ENCODE data around the gene PSME3IP1. TPM values are rescaled to one million over a fixed set of nuclear protein-coding genes. Genes with fewer than 3 reads are reported as not detected.
A peak's percentile ranks its signal among the peaks of the same experiment; 100 is the strongest.

PSME3IP1 gene
- total and polyA plus RNA-seq, 12 donors, result 49.6 to 66.8 (median 61.4) TPM

- Histone ChIP-seq H3K36me3 (peaks cover 0 to 59% (median 20%) of the 10 kb centered on the region in 9 donors), H3K9me3 (no peaks in the 10 kb centered on the region), H3K4me3 (no peak overlapping the region), H3K4me1 (peaks cover 6 to 57% (median 35%) of the 10 kb centered on the region in 9 donors), H3K27ac (peak overlapping the region in 2 of 10 donors; percentile 1 to 15), H3K27me3 (no peaks in the 10 kb centered on the region)
- TF ChIP-seq CTCF (IDR thresholded peaks at IDR 0.05), result no peak
- ATAC-seq (peak in 1 of 8 donors; percentile 21), DNase-seq (no peak)
- WGBS, 2 donors, result 67 to 75% methylated on average over 2 of the region's 2 CpGs
- intact Hi-C loops (cut with DNase I), result loop anchor here in 2 of 10 donors (5.0 to 10.0 kb wide), 3 partner anchors 47 to 287 kb away; partner anchors contain the start of genes CPNE2 (in 1 of the 2) and SLC12A3 (in 1 of the 2)
These were observed 34.5 kb downstream of the PSME3IP1 start for GRCh38 chr16:57151369-57151768.

GRCh38 chr16:57150682-57151330 is 35.0 kb downstream of the PSME3IP1 start:
- no peak for DNase-seq
- Histone ChIP-seq H3K4me1 (peaks cover 7 to 62% (median 38%) of the 10 kb centered on the region in 9 donors), H3K27ac (peak overlapping the region in 2 of 10 donors; percentile 9 to 81), H3K9me3 (no peaks in the 10 kb centered on the region), H3K36me3 (peaks cover 0 to 53% (median 20%) of the 10 kb centered on the region in 9 donors), H3K4me3 (no peak overlapping the region), H3K27me3 (no peaks in the 10 kb centered on the region)
- TF ChIP-seq CTCF (IDR thresholded peaks at IDR 0.05), result no peak
- no peak for ATAC-seq
- WGBS, 2 donors, result 88% methylated on average over 9 of the region's 9 CpGs
- intact Hi-C loops (cut with DNase I), result loop anchor here in 2 of 10 donors (5.0 to 10.0 kb wide), 3 partner anchors 46 to 286 kb away; partner anchors contain the start of genes CPNE2 (in 1 of the 2) and SLC12A3 (in 1 of the 2)

- Histone ChIP-seq H3K36me3 (peaks cover 0 to 39% (median 17%) of the 10 kb centered on the region in 9 donors), H3K4me1 (peaks cover 10 to 77% (median 52%) of the 10 kb centered on the region in 9 donors), H3K27me3 (no peaks in the 10 kb centered on the region), H3K9me3 (no peaks in the 10 kb centered on the region), H3K27ac (peak overlapping the region in 8 of 10 donors; percentile 66 to 85 (median 78)), H3K4me3 (no peak overlapping the region)
- DNase-seq, result no peak
- TF ChIP-seq CTCF (IDR thresholded peaks at IDR 0.05), result no peak
- 95 to 98% methylated on average over 10 of the region's 10 CpGs for WGBS, 2 donors
- no peak for ATAC-seq
- intact Hi-C loops (cut with DNase I), result loop anchor here in 3 of 10 donors (5.0 to 10.0 kb wide), 3 partner anchors 42 to 57 kb away; partner anchors contain the start of gene CPNE2 (in 2 of the 3)
These were observed 36.4 kb downstream of the PSME3IP1 start for GRCh38 chr16:57149391-57149790.

- peaks cover 0 to 30% (median 9%) of the 10 kb centered on the region in 9 donors for H3K36me3 ChIP-seq
- peaks cover 14 to 86% (median 60%) of the 10 kb centered on the region in 9 donors for H3K4me1 ChIP-seq
- peak overlapping the region; percentile 66 to 85 (median 78) for H3K27ac ChIP-seq
- no peak for DNase-seq
- no peak for TF ChIP-seq CTCF (IDR thresholded peaks at IDR 0.05)
- WGBS, 2 donors, result 93 to 96% methylated on average over 6 of the region's 6 CpGs
- intact Hi-C loops (cut with DNase I), result loop anchor here in 3 of 10 donors (5.0 to 10.0 kb wide), 3 partner anchors 41 to 56 kb away; partner anchors contain the start of gene CPNE2 (in 2 of the 3)
- H3K4me3 ChIP-seq, result no peak overlapping the region
- no peaks in the 10 kb centered on the region for H3K27me3 ChIP-seq
- no peaks in the 10 kb centered on the region for H3K9me3 ChIP-seq
- no peak for ATAC-seq
These were observed 37.4 kb downstream of the PSME3IP1 start for GRCh38 chr16:57148481-57148880.
